Measurements from ENCODE around the gene TCEA2.

DNA sequence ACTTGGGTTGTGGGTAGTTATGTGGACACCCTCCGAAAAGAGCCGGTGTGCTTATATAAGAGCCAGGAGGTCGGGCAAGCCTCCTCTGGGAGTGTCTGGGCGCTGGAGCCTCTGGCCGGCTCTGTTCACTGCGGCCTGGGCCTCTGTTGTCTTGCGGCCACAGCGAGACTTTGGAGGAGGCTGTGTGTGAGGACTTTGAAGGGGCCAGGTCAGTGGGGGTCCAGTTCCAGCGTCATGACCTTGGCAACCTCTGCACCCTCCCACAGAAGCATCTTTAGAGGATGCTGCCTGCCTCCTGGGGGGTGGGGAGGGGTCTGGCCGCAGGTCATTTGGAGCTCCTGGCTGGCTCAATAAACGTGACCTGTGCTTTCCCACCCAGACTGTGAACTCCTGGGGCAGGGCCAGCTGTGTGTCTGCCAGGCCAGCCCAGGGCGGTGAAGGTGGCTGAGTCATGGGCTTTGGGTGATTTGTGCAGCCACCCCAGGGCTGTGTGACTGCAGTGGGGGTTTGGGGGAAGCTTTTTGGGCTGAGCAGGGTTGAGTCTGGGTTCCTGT is 1.2 kb downstream of the TCEA2 start:
- TF ChIP-seq, protein P1, sequence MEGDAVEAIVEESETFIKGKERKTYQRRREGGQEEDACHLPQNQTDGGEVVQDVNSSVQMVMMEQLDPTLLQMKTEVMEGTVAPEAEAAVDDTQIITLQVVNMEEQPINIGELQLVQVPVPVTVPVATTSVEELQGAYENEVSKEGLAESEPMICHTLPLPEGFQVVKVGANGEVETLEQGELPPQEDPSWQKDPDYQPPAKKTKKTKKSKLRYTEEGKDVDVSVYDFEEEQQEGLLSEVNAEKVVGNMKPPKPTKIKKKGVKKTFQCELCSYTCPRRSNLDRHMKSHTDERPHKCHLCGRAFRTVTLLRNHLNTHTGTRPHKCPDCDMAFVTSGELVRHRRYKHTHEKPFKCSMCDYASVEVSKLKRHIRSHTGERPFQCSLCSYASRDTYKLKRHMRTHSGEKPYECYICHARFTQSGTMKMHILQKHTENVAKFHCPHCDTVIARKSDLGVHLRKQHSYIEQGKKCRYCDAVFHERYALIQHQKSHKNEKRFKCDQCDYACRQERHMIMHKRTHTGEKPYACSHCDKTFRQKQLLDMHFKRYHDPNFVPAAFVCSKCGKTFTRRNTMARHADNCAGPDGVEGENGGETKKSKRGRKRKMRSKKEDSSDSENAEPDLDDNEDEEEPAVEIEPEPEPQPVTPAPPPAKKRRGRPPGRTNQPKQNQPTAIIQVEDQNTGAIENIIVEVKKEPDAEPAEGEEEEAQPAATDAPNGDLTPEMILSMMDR (IDR thresholded peaks at IDR 0.05; ENCODE audit: low read length), result no peak
- TF ChIP-seq EZH2phosphoT487 (IDR thresholded peaks at IDR 0.05; ENCODE audit: low read length), result no peak
- no peak for TF ChIP-seq EZH2 (optimal IDR thresholded peaks at IDR 0.05; ENCODE audit: low read depth, low read length)

All from MM.1S (cell line).